Hepatocyte (in vitro differentiated cells): Measurements from ENCODE around the gene FAM131C. TPM values are rescaled to one million over a fixed set of nuclear protein-coding genes. Genes with fewer than 3 reads are reported as not detected.

ENCODE experiments used
- DNase-seq: peaks from one replicate; pipeline ENCODE4 v3.0.0-alpha.2; 2016; ENCODE audit warnings: low spot score
- H2AFZ ChIP-seq: fragments of 200-600 bp; sonication (generic); 2 replicates; pipeline ENCODE4 v1.6.0; 2016; ENCODE audit warnings: antibody characterized with exemption, mild to moderate bottlenecking
- H3K27ac ChIP-seq: fragments of 200-600 bp; sonication (generic); 2 replicates; pipeline ENCODE4 v1.5.1; 2016; ENCODE audit warnings: mild to moderate bottlenecking
- H3K27me3 ChIP-seq: fragments of 200-600 bp; sonication (generic); 2 replicates; pipeline ENCODE4 v1.6.1; 2016
- H3K36me3 ChIP-seq: fragments of 200-600 bp; sonication (generic); replicated peaks from 2 replicates; pipeline ENCODE4 v1.5.1; 2016; ENCODE audit warnings: low read depth; ENCODE audit not compliant: insufficient read depth
- H3K4me1 ChIP-seq: fragments of 200-600 bp; sonication (generic); 2 replicates; pipeline ENCODE4 v1.5.1; 2016; ENCODE audit warnings: mild to moderate bottlenecking, moderate library complexity; ENCODE audit not compliant: insufficient read depth
- H3K4me2 ChIP-seq: fragments of 200-600 bp; sonication (generic); 2 replicates; pipeline ENCODE4 v1.6.0; 2016
- H3K4me3 ChIP-seq: fragments of 200-600 bp; sonication (generic); 2 replicates; pipeline ENCODE4 v1.5.1; 2016; ENCODE audit warnings: mild to moderate bottlenecking
- H3K79me2 ChIP-seq: fragments of 200-600 bp; sonication (generic); 2 replicates; pipeline ENCODE4 v1.6.0; 2017; ENCODE audit warnings: mild to moderate bottlenecking
- H3K9me2 ChIP-seq: fragments of 200-600 bp; sonication (generic); replicated peaks from 2 replicates; pipeline ENCODE4 v1.6.0; 2017; ENCODE audit warnings: mild to moderate bottlenecking; ENCODE audit not compliant: insufficient read depth
- H3K9me3 ChIP-seq: fragments of 200-600 bp; sonication (generic); 2 replicates; pipeline ENCODE4 v1.5.1; 2016; ENCODE audit warnings: low read depth, mild to moderate bottlenecking
- H4K20me1 ChIP-seq: fragments of 200-600 bp; sonication (generic); 2 replicates; pipeline ENCODE4 v1.6.0; 2016; ENCODE audit warnings: mild to moderate bottlenecking; ENCODE audit not compliant: insufficient read depth, poor library complexity, severe bottlenecking
- EZH2 ChIP-seq: fragments of 200-600 bp; sonication (generic); IDR thresholded peaks from 2 replicates; pipeline ENCODE4 v1.6.1; 2016; ENCODE audit warnings: antibody characterized with exemption, mild to moderate bottlenecking, borderline replicate concordance
- EZH2phosphoT487 ChIP-seq: fragments of 200-600 bp; sonication (generic); IDR thresholded peaks from one replicate; pipeline ENCODE4 v1.6.1; 2018; ENCODE audit warnings: antibody characterized with exemption, mild to moderate bottlenecking, low read depth, moderate library complexity; ENCODE audit not compliant: unreplicated experiment, severe bottlenecking
- WGBS: methylation state at CpG from one replicate; pipeline ENCODE4 v1.1.6; 2016; ENCODE audit warnings: low lambda C conversion rate; ENCODE audit errors: missing lambda C conversion rate; 5-methylcytosine and 5-hydroxymethylcytosine counted together
- polyA plus RNA-seq: library from polyadenylated mRNA; unstranded; fragments of >200 nt; fragmentation: Nextera tagmentation; extraction: Ambion mirVana; gene quantifications from 2 replicates; pipeline ENCODE4 v1.2.1, GENCODE V29; 2016
- total RNA-seq: library from RNA; depleted of rRNA; stranded (reverse); fragments of >200 nt; gene quantifications from 2 replicates; pipeline ENCODE4 v1.2.3, GENCODE V29; 2014
- TF ChIP-seq, protein P1 (sequence below): fragments of 200-600 bp; sonication (generic); IDR thresholded peaks from 2 replicates; pipeline ENCODE4 v1.5.1; 2016; ENCODE audit warnings: antibody characterized with exemption, mild to moderate bottlenecking; ENCODE audit not compliant: poor library complexity

The FAM131C gene
- total and polyA plus RNA-seq, 2 experiments from 2014 or later = 3.5 to 7.5 TPM

DNA sequence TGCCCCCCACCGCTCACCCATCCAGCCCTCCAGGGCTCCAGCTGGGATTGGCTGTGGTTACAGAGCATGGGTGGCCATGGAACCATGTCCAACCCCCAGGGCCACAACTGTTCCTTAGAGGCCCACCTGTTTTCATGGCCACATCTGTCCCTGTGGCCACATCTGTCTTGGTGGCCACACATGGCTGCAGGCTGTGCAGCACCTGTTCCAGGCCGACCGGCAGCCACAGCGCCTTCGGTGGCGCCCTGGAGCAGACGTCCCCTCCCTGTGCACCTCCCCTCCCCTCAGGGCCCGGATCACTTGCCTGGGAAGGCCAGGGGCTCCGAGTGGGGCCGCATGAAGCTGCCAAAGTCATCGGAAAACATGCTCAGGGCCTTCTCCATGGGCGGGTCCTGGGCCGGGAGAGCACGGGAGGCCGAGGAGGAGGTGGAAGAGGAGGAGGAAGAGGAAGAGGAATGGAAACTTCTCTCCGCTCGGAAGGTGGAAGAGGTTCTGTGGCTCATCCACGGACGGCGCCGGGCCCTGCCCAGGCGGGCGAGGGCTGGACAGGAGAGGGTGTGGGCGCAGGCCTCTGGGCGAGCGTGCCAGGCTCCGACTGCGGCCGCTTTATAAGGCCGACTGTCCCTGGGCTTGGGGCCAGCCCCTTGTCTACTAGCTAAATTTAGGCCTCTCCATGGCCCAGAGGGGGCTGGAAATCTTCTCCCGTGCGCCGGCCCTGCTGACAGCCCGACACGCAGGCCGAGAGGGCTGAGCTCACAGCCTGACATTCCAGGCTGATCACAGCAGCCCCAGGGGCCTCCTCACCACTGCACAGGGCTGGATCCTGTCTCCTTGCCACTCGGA is 55.8 kb downstream of the FAM131C start, which contains the start of gene HSPB7:
HSPB7 (minus strand) TSS at position 583 of the 843 bp plus-strand sequence; CDS start at position 503, 80 bp downstream.
- no peaks in the 10 kb centered on the region for H3K27me3 ChIP-seq
- WGBS = 48% methylated on average over 36 of the region's 37 CpGs
- no peak within 1 kb of the TSS for H2AFZ ChIP-seq
- H3K36me3 ChIP-seq = no peaks in the 10 kb centered on the region
- TF ChIP-seq EZH2phosphoT487 = no peak
- TF ChIP-seq, protein P1, sequence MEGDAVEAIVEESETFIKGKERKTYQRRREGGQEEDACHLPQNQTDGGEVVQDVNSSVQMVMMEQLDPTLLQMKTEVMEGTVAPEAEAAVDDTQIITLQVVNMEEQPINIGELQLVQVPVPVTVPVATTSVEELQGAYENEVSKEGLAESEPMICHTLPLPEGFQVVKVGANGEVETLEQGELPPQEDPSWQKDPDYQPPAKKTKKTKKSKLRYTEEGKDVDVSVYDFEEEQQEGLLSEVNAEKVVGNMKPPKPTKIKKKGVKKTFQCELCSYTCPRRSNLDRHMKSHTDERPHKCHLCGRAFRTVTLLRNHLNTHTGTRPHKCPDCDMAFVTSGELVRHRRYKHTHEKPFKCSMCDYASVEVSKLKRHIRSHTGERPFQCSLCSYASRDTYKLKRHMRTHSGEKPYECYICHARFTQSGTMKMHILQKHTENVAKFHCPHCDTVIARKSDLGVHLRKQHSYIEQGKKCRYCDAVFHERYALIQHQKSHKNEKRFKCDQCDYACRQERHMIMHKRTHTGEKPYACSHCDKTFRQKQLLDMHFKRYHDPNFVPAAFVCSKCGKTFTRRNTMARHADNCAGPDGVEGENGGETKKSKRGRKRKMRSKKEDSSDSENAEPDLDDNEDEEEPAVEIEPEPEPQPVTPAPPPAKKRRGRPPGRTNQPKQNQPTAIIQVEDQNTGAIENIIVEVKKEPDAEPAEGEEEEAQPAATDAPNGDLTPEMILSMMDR = no peak
- TF ChIP-seq EZH2 = no peak
- peak within 1 kb of the TSS; percentile 93 for H3K27ac ChIP-seq
- no peaks in the 10 kb centered on the region for H4K20me1 ChIP-seq
- peaks cover 51% of the 10 kb centered on the region for H3K4me1 ChIP-seq
- H3K79me2 ChIP-seq = no peaks in the 10 kb centered on the region
- peak within 1 kb of the TSS; percentile 63 for H3K4me2 ChIP-seq
- H3K9me2 ChIP-seq = no peaks in the 10 kb centered on the region
- peak; percentile 90 for DNase-seq
- H3K4me3 ChIP-seq = no peak within 1 kb of the TSS
- no peaks in the 10 kb centered on the region for H3K9me3 ChIP-seq

DNA sequence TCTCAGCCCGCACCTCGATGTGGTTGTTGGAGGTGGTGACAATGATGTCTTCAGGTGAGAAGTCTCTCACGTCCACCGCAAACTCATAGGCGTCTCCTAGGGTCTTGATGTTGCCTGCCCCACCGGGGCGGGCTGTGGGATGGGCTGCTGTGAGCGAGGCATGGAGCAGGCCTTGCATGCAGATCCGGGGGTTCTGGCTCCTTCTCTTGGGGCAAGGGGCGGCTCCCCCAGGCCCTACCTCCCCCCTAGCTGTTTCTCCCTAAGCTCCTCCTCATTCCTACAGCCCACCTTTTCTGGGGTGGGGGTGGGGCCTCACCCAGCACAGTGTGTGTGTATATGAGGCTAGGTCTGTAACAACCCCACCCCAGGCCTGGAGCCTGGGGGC is 56.4 kb downstream of the FAM131C start:
- no peaks in the 10 kb centered on the region for H3K27me3 ChIP-seq
- no peaks in the 10 kb centered on the region for H3K36me3 ChIP-seq
- H3K9me3 ChIP-seq = no peaks in the 10 kb centered on the region
- DNase-seq = no peak
- H4K20me1 ChIP-seq = no peaks in the 10 kb centered on the region
- peaks cover 56% of the 10 kb centered on the region for H3K4me1 ChIP-seq
- no peaks in the 10 kb centered on the region for H3K9me2 ChIP-seq
- H3K4me2 ChIP-seq = peak overlapping the region; percentile 63
- no peak overlapping the region for H2AFZ ChIP-seq
- H3K79me2 ChIP-seq = no peaks in the 10 kb centered on the region
- no peak overlapping the region for H3K4me3 ChIP-seq
- peak overlapping the region; percentile 93 for H3K27ac ChIP-seq
- TF ChIP-seq, protein P1 = no peak
- TF ChIP-seq EZH2phosphoT487 = no peak
- TF ChIP-seq EZH2 = no peak
- 96% methylated on average over 10 of the region's 10 CpGs for WGBS

DNA sequence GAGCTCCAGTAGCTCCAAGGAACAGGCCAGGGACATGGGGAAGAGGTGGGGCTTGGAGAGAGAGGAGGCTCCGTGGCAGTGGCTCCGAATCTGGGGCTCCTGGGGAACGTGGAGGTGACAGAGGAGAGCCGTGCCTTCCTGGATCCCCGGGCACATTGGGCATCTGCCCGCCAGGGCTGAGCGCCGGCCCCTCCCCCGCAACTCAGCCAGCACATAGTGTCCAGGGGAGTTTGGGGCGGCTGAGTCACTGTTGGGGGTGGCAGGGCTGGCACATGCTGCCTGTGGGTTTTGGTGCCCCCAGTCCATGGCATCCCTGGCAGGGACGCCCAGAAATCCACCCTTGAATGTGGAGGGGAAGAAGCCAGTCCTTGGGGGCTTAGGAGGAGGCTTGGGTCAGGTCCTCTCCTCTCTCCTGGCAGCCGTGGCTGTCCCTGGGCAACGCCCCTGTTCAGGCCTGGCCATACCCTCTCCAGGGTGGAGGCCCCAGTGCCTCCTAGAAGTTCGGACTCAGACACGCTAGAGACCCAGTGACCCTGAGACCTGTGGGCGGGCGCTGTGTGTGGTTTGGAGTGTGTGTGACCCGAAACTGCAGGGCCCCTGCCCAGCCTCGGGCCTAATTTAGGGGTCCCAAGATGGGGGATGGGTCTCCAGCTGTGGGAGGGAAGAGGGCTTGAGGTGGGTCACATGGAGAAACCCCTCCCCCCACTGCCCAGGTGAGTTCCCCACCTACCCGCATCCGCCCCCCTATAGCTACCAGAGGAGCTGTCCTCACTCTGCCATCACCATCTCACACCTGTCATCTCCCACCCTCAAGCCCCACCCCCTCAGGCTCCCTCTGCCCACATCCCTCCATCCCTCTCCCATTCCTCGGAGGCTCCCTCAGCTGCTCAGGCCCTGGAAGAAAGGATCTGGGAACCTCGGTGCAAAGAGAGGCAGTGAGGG is 57.2 kb downstream of the FAM131C start:
- Histone ChIP-seq H3K27ac (peak overlapping the region; percentile 93), H3K9me2 (no peaks in the 10 kb centered on the region), H4K20me1 (no peaks in the 10 kb centered on the region), H3K36me3 (no peaks in the 10 kb centered on the region), H3K9me3 (no peaks in the 10 kb centered on the region), H3K27me3 (no peaks in the 10 kb centered on the region), H2AFZ (no peak overlapping the region), H3K4me1 (peaks cover 56% of the 10 kb centered on the region), H3K4me2 (no peak overlapping the region), H3K79me2 (no peaks in the 10 kb centered on the region), H3K4me3 (no peak overlapping the region)
- DNase-seq = no peak
- no peak for TF ChIP-seq EZH2
- TF ChIP-seq EZH2phosphoT487 = no peak
- TF ChIP-seq, protein P1 = no peak
- WGBS = 88% methylated on average over 19 of the region's 23 CpGs
